Kasumi-1 (cell line): ENCODE measurements around the gene NMNAT1.
"Not testable (repeated sequence)": the region's sequence is repeated elsewhere in the genome, so short reads cannot be mapped to it uniquely, and the experiment has no call there.

Experiments
- DNase-seq, 2 experiments: peaks; one replicate each; lab custom pipeline; 2025; lab: John Stamatoyannopoulos, UW

Gene NMNAT1

GRCh38 chr1:10019561-10019960, 76.3 kb downstream of the NMNAT1 start:
- no peak for DNase-seq

- no peak for DNase-seq
Measured at GRCh38 chr1:10020086-10020485, 76.8 kb downstream of the NMNAT1 start.

- DNase-seq, result not testable (repeated sequence)
Measured at GRCh38 chr1:10020678-10021077, 77.4 kb downstream of the NMNAT1 start.

- not testable (repeated sequence) for DNase-seq
Measured at GRCh38 chr1:10021992-10022391, 78.7 kb downstream of the NMNAT1 start.

GRCh38 chr1:10022656-10023055, 79.4 kb downstream of the NMNAT1 start:
- DNase-seq, result no peak

- DNase-seq, result no peak
Measured at GRCh38 chr1:10025354-10025753, 82.1 kb downstream of the NMNAT1 start.

GRCh38 chr1:10027027-10027426, 83.8 kb downstream of the NMNAT1 start:
- DNase-seq, result no peak

- not testable (repeated sequence) for DNase-seq
Measured at GRCh38 chr1:10028956-10029500, 85.8 kb downstream of the NMNAT1 start.

- no peak for DNase-seq
Measured at GRCh38 chr1:10031461-10031860, 88.2 kb downstream of the NMNAT1 start.

GRCh38 chr1:10032590-10033358, 89.5 kb downstream of the NMNAT1 start, which contains the start of gene UBE4B:
Gene UBE4B, plus strand, starts transcription at chr1:10032958. Its CDS starts 713 bp downstream, at chr1:10033671.
- DNase-seq, result peak; percentile 89 to 92

GRCh38 chr1:10033359-10033845, 90.1 kb downstream of the NMNAT1 start:
- peak; percentile 52 to 60 for DNase-seq
